Activated T-helper 17 cell treated with anti-CD3 and anti-CD28 coated beads, Interleukin-2, amount 50 U/mL, for 72 hours (primary cell): Measurements from ENCODE around the gene MPP4. TPM values are rescaled to one million over a fixed set of nuclear protein-coding genes. Genes with fewer than 3 reads are reported as not detected.

Source experiments
- ATAC-seq: fragments of 150-1000 bp; cut with Tn5 transposase; replicated peaks from 2 replicates; pipeline ENCODE4 v1.10.0; 2021; ENCODE audit warnings: mild to moderate bottlenecking, moderate library complexity
- H3K27ac Mint-ChIP-seq: one replicate; pipeline ENCODE4 v1.8.0; 2022; ENCODE audit warnings: mixed read lengths
- H3K27me3 Mint-ChIP-seq: one replicate; pipeline ENCODE4 v1.8.0; 2022; ENCODE audit warnings: mixed read lengths
- H3K36me3 Mint-ChIP-seq: one replicate; pipeline ENCODE4 v1.8.0; 2022; ENCODE audit warnings: low read depth, mild to moderate bottlenecking, mixed read lengths
- H3K4me1 Mint-ChIP-seq: one replicate; pipeline ENCODE4 v1.8.0; 2022; ENCODE audit warnings: mixed read lengths
- H3K4me3 Mint-ChIP-seq: one replicate; pipeline ENCODE4 v1.8.0; 2022; ENCODE audit warnings: mild to moderate bottlenecking, mixed read lengths
- H3K9me3 Mint-ChIP-seq: one replicate; pipeline ENCODE4 v1.8.0; 2022; ENCODE audit warnings: mixed read lengths
- total RNA-seq, 2 donors: library from RNA; stranded (reverse); gene quantifications; one replicate each; pipeline ENCODE4 v1.2.3, GENCODE V29; 2022

MPP4 gene
- total RNA-seq, 2 donors from 2014 or later: not detected

DNA sequence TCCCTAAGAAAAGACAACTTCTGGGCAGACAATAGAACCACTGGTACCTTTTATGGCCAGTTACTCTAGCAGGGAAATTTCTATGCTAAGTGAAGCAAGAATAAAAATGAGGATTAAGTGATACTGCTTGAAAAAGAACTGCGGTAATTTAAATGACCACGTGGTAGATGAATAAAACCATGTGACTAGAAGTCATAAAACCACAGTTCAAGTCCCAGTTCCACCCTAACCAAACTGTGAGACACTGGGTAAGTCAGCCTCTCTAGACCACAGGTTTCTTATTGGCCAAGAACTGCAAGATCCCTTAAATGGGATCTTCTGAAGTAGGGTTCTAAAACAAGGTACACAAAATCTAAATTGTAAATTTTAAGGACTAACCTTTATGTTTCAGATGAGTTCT is 67.9 kb downstream of the MPP4 start:
- Mint-ChIP-seq H3K27me3 (no peaks in the 10 kb centered on the region), H3K36me3 (peaks cover 40% of the 10 kb centered on the region), H3K27ac (no peak overlapping the region), H3K4me3 (no peak overlapping the region), H3K4me1 (no peaks in the 10 kb centered on the region), H3K9me3 (no peaks in the 10 kb centered on the region)
- no peak for ATAC-seq

DNA sequence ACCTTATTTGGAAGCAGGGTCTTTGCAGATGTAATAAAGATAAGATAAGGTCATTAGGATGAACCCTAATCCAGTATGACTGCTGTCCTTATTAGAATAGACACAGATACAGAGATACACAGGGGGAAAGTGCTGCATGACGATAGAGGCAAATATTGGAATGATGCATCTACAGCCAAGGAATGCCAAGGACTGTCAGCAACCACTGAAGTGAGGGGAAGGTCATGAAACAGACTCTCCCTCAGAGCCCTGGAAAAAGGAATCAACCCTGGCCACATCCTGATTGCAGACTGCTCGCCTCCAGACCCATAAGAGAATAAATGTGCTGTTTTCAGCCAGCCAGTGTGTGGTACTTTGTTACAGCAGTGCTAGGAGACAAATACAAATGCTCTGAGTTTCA is 69.9 kb downstream of the MPP4 start:
- H3K27me3 Mint-ChIP-seq: no peaks in the 10 kb centered on the region
- H3K27ac Mint-ChIP-seq: no peak overlapping the region
- H3K4me1 Mint-ChIP-seq: no peaks in the 10 kb centered on the region
- H3K4me3 Mint-ChIP-seq: no peak overlapping the region
- no peak for ATAC-seq
- H3K36me3 Mint-ChIP-seq: peaks cover 24% of the 10 kb centered on the region
- no peaks in the 10 kb centered on the region for H3K9me3 Mint-ChIP-seq

DNA sequence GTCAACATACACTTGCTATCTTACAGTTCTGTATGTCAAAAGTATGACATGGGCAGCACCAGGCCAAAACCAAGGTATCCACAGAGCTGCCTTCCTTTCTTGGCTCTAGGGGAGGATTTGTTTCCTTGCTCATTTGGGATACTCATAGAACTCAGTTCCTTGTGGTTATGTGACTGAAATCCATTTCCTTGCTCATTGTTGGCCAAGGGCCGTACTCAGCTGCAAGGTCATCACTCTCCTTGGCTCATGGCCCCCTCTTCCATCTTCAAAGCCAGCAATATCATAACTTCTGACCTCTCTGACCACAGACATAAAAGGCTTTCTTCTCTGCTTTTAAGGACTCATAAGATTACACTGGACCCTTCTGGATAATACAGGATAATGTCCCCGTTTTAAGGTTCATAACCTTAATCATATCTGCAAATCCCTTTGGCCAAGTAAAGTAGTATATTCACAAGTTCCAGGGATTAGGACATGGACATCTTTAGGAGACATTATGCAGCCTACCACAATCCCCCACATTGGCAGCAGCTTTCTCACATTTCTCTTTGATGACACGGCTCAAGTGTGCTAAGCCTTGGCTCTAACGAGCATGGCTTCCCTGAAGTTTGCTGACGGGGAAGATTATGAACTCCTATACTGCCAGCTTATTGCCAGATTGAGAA is 76.0 kb downstream of the MPP4 start:
- no peaks in the 10 kb centered on the region for H3K27me3 Mint-ChIP-seq
- no peak overlapping the region for H3K4me3 Mint-ChIP-seq
- H3K4me1 Mint-ChIP-seq: no peaks in the 10 kb centered on the region
- H3K9me3 Mint-ChIP-seq: no peaks in the 10 kb centered on the region
- no peaks in the 10 kb centered on the region for H3K36me3 Mint-ChIP-seq
- no peak for ATAC-seq
- H3K27ac Mint-ChIP-seq: no peak overlapping the region

DNA sequence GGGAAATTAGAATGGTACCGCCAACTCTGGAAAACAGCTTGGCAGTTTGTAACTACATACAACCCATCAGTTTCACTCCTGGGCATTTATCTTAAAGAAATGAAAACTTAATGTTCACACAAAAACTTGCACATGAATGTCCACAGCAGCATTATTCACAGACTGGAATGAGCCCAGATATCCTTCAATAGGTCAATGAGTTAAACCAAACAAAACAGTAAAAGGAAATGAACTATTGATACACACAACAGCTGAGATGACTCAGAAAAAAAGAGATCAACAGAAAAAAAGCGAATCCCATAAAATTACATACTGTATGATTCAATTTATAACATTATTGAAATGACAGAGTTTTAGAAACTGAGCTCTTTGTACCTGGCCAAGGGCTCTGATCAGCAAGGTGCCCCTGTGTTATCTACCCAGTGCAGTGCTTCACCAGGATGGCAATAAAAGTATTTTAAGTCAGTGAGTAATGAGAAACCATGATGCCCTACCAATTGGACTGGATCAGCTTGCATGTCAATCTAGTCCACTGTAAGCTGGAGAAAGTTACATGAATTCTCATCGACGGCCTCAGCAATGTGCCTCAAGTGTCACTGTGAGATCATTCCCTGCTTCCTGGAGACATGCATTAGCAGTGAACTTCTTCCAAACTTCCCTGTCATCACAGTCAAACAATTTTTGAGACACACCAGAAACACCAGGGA is 77.0 kb downstream of the MPP4 start:
- H3K36me3 Mint-ChIP-seq: no peaks in the 10 kb centered on the region
- H3K9me3 Mint-ChIP-seq: no peaks in the 10 kb centered on the region
- H3K4me1 Mint-ChIP-seq: no peaks in the 10 kb centered on the region
- H3K27ac Mint-ChIP-seq: no peak overlapping the region
- H3K27me3 Mint-ChIP-seq: no peaks in the 10 kb centered on the region
- no peak overlapping the region for H3K4me3 Mint-ChIP-seq
- ATAC-seq: no peak

DNA sequence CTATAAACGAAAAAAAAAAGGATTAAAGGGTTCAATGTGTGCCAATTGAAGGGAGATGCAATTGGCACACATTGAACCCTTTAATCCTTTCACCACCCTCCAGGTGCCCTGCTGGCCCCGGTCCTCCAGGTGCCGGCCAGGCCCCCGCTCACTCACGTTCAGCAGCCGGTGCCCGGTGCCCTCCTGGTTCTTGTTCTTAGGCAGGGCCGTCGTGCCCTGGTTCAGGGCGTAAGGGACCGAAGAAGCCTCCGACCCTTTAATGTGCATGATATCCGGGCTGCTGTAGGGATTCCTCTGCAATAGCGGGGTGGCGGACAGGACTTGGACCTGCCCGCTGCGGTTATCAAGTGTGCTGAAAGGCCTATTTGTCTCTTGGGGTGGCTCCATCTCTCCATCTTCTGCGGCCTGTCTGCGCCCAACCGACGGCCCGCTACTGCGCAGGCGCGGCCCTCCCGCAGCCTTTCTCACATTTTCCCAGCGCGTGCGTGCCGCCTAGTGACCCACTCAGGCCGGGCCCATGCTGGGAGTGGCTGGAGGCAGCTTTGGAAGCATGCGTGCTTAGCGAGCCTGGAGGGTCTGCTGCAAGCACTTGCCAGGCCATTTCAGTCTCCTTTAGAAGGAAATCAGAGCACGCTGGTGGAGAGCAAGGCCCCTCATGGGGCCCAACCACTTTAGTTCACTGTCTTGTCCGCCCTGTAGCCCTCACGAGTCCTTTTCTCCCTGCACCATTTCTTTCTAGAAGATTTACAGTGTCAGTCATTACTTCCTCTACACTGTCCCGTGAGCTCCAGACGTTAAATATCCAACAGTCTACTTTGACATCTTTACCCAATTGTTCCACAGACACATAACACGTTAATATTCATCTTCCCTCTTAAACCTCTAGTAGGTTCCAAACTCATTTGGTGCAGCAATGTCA is 79.4 kb downstream of the MPP4 start:
- no peak for ATAC-seq
- no peak overlapping the region for H3K27ac Mint-ChIP-seq
- no peaks in the 10 kb centered on the region for H3K4me1 Mint-ChIP-seq
- H3K27me3 Mint-ChIP-seq: peaks cover 5% of the 10 kb centered on the region
- peaks cover 5% of the 10 kb centered on the region for H3K9me3 Mint-ChIP-seq
- H3K4me3 Mint-ChIP-seq: no peak overlapping the region
- H3K36me3 Mint-ChIP-seq: no peaks in the 10 kb centered on the region

DNA sequence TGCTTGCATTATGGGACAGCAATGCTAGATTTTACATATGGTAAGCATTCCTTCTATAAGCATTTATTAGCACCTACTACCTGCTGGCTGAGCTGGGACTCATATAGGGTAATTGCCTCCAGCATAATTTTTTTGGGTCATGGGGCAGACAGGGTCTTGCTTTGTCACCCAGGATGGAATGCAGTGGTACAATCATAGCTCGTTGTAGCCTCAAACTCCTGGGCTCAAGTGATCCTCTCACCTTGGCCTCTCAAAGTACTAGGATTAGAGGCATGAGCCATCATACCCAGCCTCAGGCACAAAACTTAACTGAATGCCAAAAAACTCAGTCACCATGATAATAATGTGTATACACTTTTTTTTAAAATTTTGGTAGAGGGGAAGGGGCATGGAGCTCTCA is 90.4 kb downstream of the MPP4 start:
- Mint-ChIP-seq H3K27me3 (peaks cover 22% of the 10 kb centered on the region), H3K9me3 (peaks cover 6% of the 10 kb centered on the region), H3K4me3 (no peak overlapping the region), H3K4me1 (no peaks in the 10 kb centered on the region), H3K27ac (no peak overlapping the region), H3K36me3 (no peaks in the 10 kb centered on the region)
- no peak for ATAC-seq

DNA sequence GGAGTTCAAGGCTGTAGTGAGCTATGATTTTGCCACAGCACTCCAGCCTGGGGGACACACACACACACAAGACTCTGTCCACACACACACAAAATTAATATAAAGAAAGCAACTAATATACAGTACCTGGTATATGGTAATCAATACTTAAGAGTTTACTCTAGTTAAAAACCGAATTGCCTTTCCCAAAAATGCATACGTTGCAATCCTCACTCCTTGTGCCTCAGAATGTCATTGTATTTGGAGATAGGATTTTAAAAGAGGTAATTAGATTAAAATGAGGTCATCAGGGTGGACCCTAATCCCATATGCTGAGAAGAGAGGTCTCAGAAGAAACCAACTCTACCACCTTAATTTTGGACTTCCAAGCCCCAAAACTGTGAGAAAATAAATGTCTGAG is 90.9 kb downstream of the MPP4 start:
- no peak for ATAC-seq
- H3K27me3 Mint-ChIP-seq: peaks cover 22% of the 10 kb centered on the region
- H3K36me3 Mint-ChIP-seq: no peaks in the 10 kb centered on the region
- H3K4me3 Mint-ChIP-seq: no peak overlapping the region
- H3K4me1 Mint-ChIP-seq: no peaks in the 10 kb centered on the region
- peaks cover 6% of the 10 kb centered on the region for H3K9me3 Mint-ChIP-seq
- no peak overlapping the region for H3K27ac Mint-ChIP-seq

DNA sequence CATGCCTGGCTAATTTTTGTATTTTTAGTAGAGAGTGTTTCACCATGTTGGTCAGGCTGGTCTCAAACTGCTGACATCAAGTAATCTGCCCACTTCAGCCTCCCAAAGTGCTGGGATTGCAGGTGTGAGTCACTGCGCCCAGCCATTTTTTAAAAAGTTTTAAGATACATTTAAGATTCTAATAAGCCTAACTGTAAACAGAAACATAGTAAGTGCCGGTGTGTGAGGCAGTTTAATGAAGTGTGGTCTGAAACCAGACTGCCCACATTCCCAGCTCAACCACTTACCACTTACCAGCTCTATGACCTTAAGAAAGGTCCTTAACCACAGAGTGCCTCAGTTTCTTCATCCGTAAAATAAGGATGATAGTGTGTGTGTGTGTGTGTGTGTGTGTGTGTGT is 97.5 kb downstream of the MPP4 start:
- Mint-ChIP-seq H3K36me3 (no peaks in the 10 kb centered on the region), H3K9me3 (peaks cover 3% of the 10 kb centered on the region), H3K27me3 (peaks cover 34% of the 10 kb centered on the region), H3K4me3 (no peak overlapping the region), H3K27ac (no peak overlapping the region), H3K4me1 (no peaks in the 10 kb centered on the region)
- ATAC-seq: no peak

DNA sequence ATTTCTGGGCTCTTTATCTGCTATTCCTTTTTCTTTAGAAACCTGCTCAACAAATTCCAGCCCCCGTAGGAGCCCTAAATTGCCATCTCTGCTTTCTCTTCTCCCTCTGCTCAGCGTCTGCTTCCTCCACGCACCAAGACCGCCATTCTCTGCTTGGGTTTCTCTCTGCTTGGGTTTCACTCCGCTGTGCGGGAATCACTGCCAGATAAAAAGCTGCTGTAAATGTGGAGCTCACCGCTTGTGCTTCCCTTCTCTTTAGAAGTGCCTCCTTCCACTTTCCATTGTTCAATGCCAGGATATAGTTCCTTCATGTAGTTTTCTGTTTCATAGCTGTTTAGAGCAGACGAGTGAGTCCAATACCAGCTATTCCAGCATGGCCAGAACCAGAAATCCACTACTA is 101.0 kb downstream of the MPP4 start:
- peaks cover 21% of the 10 kb centered on the region for H3K27me3 Mint-ChIP-seq
- H3K4me3 Mint-ChIP-seq: no peak overlapping the region

More for the DNA sequence above, 101.0 kb downstream of the MPP4 start:
- Mint-ChIP-seq H3K36me3 (no peaks in the 10 kb centered on the region), H3K9me3 (peaks cover 3% of the 10 kb centered on the region), H3K4me1 (no peaks in the 10 kb centered on the region), H3K27ac (no peak overlapping the region)
- ATAC-seq: no peak

Other genes starting within 250 kb of the MPP4 start
- 10 to 100 TPM; 23.2 to 27.0 TPM for gene TRAK2, start 247.2 kb downstream of the MPP4 start, total RNA-seq
- gene STRADB, start 246.9 kb downstream of the MPP4 start, total RNA-seq: 10 to 100 TPM; 13.6 to 14.5 TPM
- 10 to 100 TPM; 11.8 to 22.0 TPM for gene TMEM237, start 55.1 kb downstream of the MPP4 start, total RNA-seq
- gene ALS2, start 82.3 kb upstream of the MPP4 start, total RNA-seq: 1 to 10 TPM; 6.3 to 8.9 TPM
- gene CDK15, start 107.9 kb upstream of the MPP4 start, total RNA-seq: not detected